NCI-H146 (cell line): ENCODE data around the gene SLC51B.
"Not testable (repeated sequence)": the region's sequence is repeated elsewhere in the genome, so short reads cannot be mapped to it uniquely, and the experiment has no call there.

Source experiments
- DNase-seq: peaks from one replicate; lab custom pipeline; 2025; lab: John Stamatoyannopoulos, UW

SLC51B gene

DNA sequence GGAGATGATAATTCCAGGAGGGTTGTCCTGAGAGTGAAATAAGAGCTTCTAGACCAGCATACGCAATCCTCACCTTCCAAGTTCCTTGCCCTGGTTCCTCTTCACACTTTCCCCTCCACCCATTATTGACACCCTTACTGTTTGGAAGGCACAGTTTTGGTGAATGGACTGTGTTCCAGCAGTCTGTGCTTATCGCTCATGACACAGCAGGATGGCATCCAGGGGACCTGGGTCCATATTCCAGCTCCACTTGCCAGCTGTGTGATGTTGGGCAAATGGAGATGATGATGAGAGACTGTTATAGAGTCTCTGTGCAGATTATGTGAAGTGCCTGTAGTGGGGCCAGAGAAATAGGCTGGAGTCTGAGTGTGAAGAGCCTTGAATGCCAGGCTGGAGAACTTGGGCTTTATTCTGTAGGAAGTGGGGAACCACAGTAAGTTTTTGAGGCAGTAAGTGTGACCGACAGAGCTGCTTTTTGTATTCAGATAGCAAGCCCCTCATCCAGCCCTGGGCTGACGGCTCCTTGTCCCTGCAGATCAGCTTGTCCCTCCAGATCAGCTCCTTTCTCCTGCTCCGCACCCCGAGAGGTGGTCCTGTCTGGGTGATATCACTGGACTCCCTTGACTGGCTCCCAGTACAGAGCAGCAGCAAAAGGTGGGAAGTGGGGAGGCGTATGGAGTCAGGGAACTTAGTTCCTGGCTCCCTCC lies 39.5 kb downstream of the SLC51B start:
- DNase-seq = no peak

DNA sequence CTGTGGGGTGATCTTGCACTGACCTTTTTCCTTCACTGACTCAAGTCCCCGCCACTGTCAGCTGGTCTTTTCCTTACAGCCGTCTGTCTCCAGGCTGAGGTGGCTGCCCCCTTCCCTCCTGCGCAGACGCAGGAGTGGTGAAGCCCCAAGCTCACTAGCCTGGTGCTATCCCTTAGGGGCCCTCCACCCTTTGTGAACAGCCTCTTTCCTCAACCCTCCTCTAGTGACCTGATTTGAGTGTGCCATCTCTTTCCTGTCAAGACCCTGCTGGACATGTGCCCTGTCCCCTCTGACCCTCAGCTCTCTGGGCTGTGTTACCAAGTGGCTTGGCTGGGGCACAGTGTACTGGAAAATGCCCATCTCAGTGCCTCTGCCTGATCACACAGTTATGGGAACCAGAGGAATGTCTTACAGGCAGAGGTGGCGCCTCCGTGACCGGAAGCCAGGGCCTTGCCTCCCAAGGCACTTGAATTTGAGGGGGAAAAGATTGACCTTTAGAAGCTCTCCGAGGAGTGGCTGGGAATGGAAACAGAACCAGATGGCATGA lies 40.1 kb downstream of the SLC51B start:
- no peak for DNase-seq

DNA sequence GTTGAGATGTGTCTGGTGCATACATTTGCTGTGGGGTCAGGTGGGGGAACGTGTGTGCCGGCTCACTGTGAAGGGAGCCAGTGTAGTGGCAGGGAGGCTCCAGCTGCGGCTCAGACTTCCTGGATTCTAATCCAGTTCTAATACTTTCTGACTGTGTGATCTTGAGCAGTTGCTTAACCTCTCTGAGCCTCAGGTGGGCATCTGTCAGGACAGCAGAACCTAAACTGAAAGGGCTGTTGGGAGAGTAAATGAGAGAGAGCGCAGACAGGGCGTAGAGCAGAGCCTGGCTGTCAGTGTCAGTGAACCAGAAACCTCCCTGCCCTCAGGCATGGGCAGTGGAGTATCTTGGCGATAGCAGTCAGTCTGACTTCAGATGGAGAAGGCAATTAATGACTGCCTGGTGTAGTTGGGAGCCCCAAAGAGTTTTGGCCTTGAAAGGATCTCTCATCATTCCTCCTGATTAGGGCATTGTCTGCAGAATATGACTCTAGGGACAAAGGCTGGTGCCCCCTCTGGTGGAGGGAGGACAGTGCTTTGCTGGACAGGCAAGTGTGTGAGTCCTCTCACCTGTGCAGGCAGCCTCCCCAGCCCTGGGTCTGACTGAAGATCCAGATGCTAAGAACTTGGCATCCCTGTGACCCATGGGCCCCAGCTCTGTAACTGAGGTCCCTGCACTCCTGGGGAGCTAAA lies 40.9 kb downstream of the SLC51B start:
- DNase-seq = peak; percentile 38

DNA sequence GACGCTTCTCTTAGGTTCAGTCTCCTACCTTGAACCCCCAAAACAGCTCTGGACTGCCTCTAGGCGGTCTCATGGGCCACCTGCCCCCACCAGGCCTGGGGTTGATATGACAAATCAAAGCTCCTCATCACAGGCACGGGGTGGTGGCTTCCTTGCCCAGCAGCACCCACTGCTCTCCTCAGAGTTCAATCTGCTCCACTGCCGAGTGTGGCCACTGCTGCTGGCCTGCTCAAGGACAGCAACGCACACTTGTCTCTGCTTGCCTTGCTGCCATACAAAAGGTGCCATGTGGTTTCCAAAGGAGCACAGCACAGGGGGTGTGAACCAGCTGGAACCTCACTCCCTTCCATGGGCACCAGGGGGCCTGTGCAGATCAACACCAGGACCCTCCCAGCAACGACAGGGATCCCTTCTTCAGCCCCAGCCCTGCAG lies 41.5 kb downstream of the SLC51B start:
- no peak for DNase-seq

DNA sequence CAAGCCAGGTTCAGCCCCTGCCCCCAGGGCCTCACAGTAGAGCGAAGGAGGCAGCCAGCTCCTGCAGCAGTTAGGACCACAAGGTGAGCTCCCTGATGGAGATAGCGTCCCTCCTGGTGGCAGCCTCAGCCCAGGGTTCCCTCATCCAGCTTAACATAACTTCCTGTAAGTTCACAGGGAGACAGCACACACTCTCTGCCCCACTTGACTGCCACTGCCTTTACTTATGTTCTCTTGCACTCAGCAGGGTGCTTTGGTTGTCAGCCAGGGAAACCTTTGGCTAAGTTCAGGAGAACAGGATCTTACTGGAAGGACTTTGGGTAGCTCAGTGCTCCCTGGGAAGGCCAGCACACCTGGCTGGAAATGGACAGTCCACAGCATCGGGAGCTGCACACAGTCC lies 42.2 kb downstream of the SLC51B start:
- no peak for DNase-seq

DNA sequence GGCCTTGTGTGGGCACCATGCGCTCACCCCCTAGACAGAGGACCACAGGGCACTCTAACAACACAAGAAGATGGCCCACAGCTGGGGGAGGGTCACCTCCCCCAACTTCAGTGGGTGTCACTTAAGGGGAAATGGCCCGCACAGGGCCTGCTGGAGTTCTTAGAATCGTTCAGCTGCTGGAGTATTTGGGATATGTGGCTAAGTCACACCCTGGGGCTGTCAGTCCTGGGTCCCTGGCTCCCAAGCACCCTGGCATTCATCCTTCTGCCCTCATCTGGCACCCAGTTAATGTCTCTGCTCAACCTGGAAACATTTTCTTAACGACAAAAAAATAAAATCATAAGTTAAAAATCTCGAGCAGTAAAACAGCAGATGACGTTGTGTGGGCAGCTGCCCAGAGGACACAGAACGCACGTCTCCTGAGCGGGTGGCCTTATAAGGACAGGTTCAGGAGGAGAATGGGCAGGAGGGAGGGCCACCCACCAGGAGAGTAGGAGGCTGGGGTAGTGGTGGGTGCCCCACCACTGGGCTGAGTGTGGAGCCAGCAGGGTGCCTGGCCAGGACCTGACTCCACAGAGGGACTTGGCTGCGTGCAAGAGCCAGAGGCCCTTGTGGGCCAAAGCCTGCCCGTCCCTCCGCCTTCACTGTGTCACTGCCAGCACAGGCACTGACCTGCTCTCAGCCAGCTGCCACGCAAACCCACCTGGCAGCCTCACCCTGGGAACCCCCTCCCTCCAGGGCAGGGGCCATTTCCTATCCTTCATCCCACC lies 42.9 kb downstream of the SLC51B start:
- no peak for DNase-seq

DNA sequence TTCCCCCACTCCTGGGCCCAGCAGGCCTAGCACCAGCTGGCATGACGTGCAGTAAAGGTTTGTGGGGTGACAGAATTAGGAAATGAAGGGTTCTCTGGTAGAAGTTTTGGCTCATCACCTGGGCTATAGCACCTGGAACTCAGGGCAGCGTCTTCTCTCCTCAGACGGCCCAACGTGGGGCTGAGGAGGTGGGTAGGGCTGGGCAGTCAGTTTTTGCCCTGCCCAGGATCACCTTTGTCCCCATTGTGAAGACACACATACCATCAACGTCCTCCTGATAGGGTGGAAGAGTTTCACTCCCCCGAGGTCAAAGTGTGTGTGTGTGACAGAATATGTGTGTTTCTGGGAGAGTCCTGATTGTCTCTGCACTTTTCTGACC lies 43.4 kb downstream of the SLC51B start:
- no peak for DNase-seq

DNA sequence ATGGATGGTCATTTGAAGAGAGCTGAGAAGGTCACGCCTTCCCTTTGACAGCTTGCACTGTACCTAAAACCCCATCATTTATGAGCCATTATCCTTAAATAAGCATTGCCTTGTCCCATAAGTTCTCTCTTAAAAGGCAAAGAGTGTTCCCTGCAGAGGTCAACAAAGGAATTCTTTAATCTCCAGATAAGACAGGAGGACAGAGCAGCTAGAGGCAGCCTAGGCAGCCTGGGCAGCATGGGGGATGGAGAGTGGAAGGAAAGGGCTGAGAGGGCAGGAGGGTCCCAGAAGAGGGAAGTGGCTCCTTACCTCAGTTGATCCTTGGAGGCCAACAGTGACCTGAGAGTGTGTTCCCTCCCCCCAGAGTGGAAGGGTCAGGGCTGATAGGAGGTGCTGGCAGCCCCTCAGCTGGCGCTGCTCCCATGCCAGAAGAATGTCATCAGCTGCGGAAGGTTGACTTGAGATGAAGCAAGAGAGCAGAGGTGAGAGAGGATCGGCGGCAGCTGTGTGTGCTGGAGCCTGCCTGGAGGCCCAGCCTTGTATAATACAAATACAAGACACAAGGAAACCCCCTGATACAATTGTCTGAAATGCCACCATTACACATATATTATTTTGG lies 44.1 kb downstream of the SLC51B start:
- DNase-seq = no peak

DNA sequence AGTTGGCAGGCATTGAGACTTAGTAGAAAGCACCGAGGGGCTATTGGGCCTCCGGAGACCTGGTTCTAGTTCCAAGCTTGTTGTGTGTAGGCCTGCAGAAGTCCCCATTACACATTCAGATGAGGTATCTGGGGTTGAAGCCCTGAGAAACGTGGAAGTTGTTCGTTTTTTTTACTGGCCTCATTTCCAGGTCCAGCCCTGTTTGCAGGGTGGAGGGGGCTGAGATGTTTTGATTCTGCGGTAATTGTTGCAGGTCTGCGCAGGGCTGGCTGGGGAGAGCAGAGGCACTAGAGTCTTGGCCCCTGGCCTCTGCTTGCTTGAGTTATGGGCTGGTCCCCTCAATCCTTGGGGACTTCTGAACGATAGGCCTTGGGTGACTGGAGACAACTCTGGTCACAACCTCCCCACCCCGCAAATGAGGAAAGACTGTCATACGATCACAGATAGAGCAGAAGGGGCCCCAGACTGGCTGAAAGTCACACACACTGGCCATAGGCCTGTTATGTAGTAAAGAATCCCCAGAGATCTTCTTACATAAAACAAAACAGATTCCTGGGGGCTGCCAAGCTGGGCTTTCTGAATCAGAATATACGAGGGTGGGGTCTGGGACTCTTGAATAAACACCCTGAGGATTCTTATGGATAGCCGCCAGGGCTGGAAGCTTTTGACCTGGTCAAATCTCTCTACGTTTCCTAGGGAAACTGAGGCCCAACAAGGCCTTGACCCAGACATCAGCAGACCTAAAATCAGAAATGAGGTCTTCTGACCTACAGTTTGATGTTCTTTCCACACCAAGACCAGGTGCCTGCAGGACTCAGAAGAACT lies 47.0 kb downstream of the SLC51B start:
- DNase-seq = no peak

DNA sequence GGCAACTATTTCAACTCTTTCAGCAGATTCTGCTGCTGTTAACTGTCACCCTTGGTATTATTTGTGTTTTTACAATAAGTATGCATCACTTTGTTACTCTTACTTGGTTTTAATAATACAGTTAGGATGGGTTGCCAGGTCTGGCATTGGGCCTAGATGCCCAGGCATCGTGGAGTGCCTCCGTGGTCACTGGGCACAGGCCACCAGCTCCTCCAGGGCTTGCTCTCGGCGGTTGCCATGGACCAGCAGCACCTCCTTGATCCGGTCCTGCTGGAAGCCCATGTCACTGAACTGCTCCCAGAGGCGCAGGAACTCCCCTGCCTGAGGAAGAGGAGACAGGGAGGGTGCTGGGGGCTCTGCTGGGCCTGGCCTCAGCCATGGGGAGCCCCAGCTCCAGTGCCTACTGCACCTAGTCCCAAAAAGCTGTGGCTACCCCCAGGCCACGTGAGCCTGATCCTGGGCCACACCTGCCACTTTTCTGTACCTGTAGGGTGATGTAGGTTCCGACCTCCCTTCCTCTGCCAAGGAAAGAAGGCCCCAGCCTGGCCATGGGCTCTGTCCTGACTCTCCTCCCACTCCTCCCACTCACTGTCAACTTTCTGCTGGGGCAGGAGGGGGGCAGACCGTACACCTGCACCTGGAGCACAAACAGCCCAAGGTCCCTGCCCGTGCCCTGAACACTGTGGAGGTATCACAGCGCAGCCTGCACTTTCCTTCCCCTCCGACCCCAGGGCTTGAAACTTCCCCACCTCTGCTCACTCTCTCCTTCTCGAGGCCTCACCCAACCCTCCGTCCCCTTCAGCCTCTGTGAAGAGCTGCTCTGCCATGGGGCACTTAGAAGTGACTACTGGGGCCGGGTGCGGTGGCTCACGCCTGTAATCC lies 48.0 kb downstream of the SLC51B start:
- no peak for DNase-seq

DNA sequence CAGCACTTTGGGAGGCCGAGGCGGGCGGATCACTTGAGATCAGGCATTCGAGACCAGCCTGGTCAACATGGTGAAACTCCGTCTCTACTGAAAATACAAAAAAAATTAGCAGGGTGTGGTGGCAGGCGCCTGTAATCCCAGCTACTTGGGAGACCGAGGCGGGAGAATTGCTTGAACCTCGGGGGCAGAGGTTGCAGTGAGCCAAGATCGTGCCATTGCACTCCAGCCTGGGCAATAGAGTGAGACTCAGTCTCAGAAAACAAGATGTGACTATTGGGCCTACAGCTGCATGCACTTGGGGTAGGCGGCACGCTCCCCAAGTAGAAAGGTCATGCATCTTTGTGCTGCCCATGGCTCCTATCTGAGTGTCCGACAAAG lies 48.6 kb downstream of the SLC51B start:
- not testable (repeated sequence) for DNase-seq

DNA sequence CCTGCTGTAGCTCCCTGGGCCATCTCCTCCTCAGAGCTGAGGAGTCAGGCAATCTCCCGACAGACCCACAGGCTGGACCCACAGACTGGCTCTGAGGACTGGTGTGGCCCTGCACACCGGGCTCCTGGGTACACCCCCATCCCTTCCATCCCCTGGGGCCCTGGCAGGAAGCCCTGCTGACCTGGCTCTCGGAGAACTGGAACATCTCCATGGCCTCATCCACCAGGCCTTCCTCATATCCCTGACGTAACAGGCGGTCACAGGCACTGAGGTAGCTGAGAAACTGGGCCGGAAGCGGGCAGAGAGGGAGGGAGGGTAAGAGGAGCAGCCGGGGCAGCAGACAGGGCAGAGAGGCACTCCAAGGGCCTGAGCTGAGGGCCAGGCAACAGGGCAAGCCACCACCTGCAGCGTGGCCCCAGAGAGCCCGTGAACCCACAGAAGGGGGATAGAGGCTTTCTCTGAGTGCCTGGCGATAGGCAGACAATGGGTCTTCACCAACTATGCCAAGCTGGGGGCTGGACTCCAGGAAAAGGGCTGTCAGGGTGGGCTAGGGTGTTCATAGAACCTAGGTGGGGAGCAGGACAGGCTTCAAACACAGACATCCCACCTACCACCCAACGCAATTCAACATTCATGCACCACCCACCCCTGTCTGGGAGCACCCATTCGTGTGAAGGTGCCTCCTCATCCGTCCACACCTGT lies 49.3 kb downstream of the SLC51B start:
- no peak for DNase-seq

DNA sequence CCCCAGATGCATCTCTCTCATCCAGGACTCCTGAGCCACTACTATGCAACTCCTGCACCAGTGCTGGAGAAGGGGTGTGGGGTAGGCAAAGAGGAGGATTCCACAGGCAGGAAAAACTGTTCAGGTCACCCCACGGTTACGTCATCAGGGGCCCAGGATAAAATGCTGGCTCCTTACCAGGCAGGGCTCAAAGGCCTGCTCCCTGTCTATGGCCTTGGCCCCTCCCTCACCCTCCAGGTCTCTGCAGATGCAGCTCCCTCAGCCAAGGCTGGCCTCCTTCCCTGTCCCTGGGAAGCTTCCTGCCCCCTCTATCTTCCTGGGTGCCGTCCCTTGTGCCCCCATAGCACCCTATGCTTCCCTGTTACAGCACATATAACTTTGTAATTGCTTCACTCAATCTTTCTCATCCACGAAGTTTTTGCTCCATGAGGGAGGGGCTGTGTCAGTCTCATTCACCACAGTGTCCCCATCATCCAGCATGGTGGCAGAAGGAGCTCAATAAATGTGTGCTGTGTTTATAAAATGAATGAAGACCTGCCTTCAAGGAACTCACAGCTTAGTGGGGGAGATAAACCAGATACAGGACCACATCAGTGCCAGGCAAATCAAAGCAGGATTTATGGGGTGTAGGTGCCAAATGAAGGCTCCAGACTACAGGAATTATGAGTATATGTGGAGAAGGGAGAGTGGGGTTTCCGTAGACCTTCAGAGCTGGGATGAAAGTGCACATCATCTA lies 50.0 kb downstream of the SLC51B start:
- DNase-seq = no peak

DNA sequence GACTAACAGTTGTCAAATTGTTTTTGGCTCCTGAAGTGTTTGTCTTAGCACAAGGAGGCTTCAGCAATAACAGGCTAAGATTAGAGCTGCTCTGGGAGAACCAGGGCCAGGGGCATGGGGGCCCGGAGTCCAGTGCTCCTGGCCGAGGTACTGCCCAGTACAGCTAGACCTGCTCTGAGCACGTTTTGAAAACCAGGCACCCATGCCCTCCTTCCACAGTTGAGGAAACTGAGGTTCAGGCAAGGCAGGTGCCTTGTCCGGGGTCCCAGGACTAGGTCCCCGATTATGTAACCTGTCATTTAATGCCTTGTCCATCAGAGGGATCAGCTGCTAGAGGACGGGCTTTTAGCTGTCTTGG lies 50.5 kb downstream of the SLC51B start:
- no peak for DNase-seq

DNA sequence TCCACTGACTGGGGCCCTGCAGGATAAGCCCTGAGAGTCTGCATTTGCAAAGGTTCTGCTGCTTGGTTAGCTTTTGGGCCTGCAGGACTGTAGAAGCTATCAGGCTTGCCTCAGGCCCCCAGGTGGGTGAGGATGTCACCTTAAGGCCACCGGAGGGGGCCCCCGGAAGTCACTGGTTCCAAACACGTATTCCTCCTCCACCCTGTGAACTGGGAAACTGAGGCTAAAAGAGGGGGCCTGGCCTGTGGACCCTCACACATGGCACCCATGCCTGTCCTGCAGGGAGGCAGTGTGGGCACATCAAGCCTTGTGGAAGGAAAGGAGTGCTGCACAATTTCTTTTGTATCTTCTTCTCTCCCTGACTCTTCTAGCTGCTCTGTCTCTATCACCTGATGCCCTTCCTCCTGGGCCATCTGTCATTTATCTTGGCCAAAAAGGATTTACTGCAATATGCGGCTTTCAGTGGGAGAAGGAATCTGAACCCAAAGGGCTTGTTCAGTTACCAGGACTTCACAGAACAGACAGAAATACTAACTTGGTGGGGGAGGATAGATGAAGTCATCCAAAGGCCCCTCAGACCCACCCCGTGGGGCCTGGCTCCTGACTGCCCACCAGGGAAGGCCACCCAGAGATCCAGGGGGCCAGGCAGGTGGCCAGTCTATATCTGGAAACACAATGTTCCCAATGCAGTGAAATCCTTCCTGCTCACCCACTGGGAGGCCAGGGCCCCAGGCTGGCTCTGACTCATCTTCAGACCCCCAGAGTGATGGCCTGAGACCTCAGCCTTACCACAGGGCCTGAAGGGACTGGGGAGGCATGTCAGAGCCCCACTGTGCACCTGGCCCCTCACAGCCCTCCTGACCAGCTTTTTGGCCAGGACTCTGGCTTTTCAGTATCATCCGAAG lies 51.5 kb downstream of the SLC51B start:
- no peak for DNase-seq

DNA sequence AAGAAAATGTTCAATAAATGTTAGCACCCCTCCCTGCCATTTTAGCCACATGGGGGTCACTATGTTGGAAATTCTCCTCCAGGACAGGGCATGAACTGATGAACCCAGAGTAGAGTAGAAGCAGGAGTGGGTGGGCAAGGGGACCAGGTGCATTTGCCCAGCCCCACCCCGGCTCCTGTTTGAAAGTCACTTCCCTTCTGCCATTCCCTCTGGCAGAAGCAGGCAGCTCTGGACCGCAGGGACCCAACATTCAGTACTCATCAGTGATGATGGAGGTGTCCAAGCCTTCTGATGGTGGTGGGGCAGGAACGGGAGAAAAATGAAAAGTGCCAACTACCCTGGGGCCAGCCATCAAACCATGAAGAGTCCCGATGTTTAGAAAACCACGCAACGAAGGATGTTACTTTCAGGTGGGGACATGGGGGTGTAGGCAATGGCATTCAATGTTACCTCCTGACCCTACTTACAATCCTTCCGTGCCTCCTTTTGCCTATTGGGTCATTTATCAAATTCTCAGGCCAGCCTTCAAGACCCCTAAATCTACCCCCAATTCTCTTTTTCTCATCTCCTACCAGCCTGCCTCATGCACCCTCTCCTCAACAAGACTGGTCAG lies 52.6 kb downstream of the SLC51B start:
- no peak for DNase-seq

DNA sequence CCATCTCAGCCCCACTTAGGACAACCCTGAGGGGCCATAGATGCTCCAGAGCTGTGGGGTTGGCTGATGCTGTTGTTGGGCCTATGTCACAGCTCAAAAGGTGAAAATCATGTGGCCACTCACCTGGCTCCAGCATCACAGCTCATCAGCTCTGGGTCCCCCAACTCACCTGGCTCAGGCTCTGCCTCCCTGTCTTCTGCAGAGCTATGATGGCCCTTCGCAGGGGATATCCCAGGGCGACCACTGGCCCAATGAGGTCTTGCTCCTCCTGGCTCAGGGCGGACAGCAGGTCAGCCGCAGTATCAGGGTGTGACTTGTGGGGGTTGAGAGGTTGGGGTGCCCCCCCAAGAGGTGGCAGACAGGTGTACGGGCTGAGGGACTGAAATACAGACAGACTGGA lies 54.1 kb downstream of the SLC51B start:
- no peak for DNase-seq

DNA sequence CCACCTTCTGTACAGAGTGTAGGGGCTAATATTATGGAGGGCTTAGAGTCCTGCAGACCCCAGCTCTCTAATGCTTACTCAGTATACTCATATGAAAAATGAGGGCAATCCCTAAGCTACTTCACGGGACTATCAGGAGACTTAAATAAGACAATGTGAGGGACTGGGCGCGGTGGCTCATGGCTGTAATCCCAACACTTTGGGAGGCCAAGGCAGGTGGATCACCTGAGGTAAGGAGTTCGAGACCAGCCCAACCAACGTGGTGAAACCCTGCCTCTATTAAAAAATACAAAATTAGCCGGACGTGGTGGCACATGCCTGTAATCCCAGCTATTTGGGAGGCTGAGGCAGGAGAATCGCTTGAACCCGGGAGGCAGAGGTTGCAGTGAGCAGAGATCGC lies 54.6 kb downstream of the SLC51B start:
- DNase-seq = not testable (repeated sequence)
